AG08396 (cell line): ENCODE results near the gene FOXP2.
"Not testable (repeated sequence)": the region's sequence is repeated elsewhere in the genome, so short reads cannot be mapped to it uniquely, and the experiment has no call there.

Experiments
- DNase-seq: peaks from one replicate; pipeline ENCODE4 v3.0.0; 2012; ENCODE audit warnings: low spot score, mixed read lengths

The FOXP2 gene

GRCh38 chr7:114422507-114423501, 8.2 kb downstream of the FOXP2 start:
- DNase-seq: no peak

- no peak for DNase-seq
These were observed 11.8 kb downstream of the FOXP2 start for GRCh38 chr7:114426382-114426781.

GRCh38 chr7:114426824-114427223, 12.2 kb downstream of the FOXP2 start:
- no peak for DNase-seq

- no peak for DNase-seq
These were observed 13.6 kb downstream of the FOXP2 start for GRCh38 chr7:114428211-114428610.

- no peak for DNase-seq
These were observed 16.6 kb downstream of the FOXP2 start for GRCh38 chr7:114431189-114431588.

GRCh38 chr7:114432061-114432460, 17.4 kb downstream of the FOXP2 start:
- no peak for DNase-seq

- DNase-seq: no peak
These were observed 18.1 kb downstream of the FOXP2 start for GRCh38 chr7:114432703-114433102.

GRCh38 chr7:114439581-114439980, 25.0 kb downstream of the FOXP2 start:
- DNase-seq: no peak

- not testable (repeated sequence) for DNase-seq
These were observed 26.3 kb downstream of the FOXP2 start for GRCh38 chr7:114440927-114441326.

- no peak for DNase-seq
These were observed 29.6 kb downstream of the FOXP2 start for GRCh38 chr7:114444196-114444595.

GRCh38 chr7:114450431-114450830, 35.8 kb downstream of the FOXP2 start:
- DNase-seq: no peak

- DNase-seq: no peak
These were observed 45.0 kb downstream of the FOXP2 start for GRCh38 chr7:114459574-114459973.

- DNase-seq: no peak
These were observed 45.4 kb downstream of the FOXP2 start for GRCh38 chr7:114460021-114460420.

- no peak for DNase-seq
These were observed 52.3 kb downstream of the FOXP2 start for GRCh38 chr7:114466917-114467316.

- DNase-seq: no peak
These were observed 54.2 kb downstream of the FOXP2 start for GRCh38 chr7:114468844-114469243.

GRCh38 chr7:114472896-114473512, 58.4 kb downstream of the FOXP2 start:
- DNase-seq: no peak

GRCh38 chr7:114478384-114478783, 63.8 kb downstream of the FOXP2 start:
- no peak for DNase-seq

GRCh38 chr7:114481999-114482398, 67.4 kb downstream of the FOXP2 start:
- DNase-seq: no peak

- DNase-seq: no peak
These were observed 69.6 kb downstream of the FOXP2 start for GRCh38 chr7:114484226-114484625.

- DNase-seq: no peak
These were observed 72.6 kb downstream of the FOXP2 start for GRCh38 chr7:114487174-114487573.

- DNase-seq: no peak
These were observed 74.1 kb downstream of the FOXP2 start for GRCh38 chr7:114488696-114489095.

- not testable (repeated sequence) for DNase-seq
These were observed 82.9 kb downstream of the FOXP2 start for GRCh38 chr7:114497491-114497890.
